Measurements from ENCODE around the gene SCAPER.
"Not testable (repeated sequence)": the region's sequence is repeated elsewhere in the genome, so short reads cannot be mapped to it uniquely, and the experiment has no call there.

The SCAPER gene

DNA sequence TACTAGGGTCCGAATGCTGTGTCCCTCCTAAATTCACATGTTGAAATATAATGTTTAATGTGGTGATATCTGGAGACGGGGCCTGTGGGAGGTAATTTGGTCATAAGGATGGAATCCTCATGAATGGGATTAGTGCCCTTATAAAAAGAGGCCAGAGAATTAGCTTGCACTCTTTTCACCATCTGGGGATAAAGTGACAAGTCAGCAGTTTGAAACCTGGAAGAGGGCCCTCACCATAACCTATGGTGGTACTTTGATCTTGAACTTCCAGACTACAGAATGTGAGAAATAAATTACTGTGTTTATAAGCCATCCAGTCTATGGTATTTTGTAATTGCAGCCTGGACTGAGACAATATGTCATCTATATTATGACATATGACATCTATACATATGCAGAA lies 436.4 kb downstream of the SCAPER start:
- no peak for DNase-seq

DNA sequence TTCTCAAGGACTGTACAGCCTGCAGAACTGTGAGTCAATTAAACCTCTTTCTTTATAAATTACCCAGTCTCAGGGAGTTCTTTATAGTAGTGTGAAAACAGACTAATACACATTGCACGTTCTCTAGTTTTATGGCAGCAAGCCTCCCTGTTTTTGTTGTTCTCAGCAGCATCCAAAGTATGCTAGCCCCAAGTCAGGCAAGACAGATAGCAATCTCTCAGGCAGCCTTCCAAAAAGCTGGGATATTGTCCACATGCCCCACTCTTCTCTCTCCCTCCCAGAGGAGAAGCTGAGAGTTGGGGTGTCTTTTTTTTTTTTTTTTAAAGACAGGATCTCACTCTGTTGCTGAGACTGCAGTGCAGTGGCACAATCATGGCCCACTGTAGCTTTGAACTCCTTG lies 438.0 kb downstream of the SCAPER start:
- no peak for DNase-seq

DNA sequence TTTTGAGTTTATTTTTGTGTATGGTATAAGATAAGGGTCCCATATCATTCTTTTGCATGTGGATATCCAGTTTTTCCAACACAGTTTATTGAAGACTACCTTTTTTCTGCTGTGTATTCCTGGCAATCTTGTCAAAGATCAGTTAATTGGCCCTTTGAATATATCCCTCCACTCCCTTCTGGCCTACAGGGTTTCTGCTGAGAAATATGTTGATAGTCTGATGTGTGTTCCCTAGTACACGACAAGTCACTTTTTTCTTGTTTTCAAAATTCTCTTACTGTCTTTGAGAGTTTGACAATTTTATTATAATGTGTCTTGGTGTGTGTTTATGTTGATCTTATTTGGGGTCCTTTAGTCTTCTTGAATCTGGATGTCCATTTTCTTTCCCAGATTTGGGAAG lies 439.4 kb downstream of the SCAPER start:
- DNase-seq: no peak

DNA sequence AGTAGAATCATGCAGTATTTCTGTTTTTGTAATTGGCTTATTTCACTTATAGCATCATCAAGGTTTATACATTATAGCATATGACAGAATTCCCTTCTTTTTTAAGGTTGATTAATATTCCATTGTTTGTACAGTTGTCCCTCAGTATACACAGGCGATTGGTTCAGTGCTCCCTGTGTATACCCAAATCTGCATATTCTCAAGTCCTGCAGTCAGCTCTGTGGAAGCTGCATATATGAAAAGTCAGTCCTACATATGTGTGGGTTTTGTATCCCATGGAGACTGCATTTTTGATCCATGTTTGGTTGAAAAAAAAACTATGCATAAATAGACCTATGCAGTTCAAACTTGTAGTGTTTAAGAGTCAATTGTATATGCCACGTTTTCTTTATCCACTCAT lies 440.9 kb downstream of the SCAPER start:
- DNase-seq: no peak

DNA sequence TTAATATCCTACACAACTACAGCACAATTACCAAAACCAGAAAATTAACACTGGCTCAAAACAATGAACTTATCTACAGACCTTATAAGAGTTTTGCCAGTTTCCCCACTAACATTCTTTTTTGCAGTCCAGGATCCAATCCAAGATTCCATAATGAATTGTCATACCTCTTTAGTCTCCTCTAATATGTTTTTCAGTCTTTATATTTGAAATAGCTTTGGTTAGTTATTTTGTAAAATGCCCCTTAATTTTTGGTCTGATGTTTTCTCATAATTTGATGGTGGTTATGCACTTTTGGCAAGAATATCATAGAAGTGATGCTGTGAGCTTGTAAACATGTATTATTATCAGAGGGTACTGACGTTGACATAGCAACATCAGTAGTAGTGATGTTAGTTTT lies 444.3 kb downstream of the SCAPER start:
- DNase-seq: no peak

DNA sequence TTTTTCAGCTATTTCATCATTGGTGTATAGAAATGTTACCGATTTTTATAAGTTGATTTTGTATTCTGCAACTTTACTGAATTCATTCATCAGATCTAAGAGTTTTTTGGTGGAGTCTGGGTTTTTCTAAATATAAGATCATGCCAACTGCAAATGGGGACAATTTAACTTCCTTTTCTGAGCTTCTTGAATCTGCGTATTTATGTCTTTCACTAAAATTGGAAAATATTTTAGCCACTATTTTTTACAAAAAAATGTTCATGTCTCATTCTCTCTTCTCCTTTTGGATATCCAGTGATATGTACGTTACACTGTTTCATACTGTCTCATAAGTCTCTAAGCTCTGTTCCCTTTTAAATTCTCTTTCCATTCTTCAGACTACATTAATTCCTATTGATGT lies 444.8 kb downstream of the SCAPER start:
- DNase-seq: no peak

DNA sequence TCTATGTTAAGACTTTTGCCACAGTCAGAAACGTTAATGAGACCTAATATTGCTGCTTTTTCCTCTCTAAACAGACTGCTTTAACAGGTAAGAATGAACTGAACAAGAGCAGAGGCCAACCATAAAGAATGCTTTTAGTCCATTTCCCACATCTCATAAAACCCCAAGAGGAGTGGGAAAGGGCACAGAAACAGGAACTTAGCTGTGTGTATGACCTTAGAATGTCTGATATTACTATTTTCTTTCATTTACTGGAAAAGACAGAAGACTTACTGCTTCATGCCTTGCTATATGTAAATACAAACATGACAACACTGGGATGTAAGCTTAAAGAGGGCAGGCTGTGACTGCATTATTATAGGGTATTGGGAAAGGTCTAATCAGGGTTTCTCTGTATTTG lies 453.6 kb downstream of the SCAPER start:
- DNase-seq: no peak

DNA sequence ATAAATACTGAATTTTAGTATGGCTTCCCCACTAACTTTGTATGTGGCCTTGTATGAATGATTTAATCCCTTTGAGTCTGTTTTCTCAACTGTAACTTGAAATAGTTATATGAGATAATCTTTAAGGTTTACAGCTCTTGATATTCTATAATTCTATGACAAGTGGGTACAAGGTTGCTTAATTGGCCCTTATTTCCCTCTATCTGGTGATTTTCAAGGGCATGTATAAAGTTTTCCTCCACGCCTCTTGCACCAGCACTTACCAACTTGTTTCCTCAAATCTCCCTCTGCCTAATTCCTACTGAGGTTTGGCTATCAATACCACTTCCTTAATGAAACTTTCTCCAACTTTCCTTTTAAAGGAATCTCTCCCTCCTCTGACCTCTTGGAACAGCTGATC lies 455.7 kb downstream of the SCAPER start:
- no peak for DNase-seq

DNA sequence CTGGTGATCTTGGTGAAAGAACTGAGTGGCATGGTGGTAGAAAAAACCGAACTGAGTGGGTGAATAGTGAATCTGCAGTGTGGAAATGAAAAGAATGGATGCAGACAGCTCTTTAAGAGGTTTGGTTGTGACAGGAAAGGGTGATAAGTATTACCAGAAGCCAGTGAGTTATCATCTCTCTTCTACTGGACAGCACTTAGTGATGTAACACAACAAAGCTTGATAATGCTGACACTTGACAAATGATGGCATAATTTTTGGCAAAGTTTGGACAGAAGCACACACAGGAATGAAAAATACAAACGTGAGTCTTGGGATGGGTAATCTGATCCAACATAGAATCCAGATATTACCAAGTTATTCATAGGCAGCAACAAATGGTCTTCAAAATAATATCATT lies 456.4 kb downstream of the SCAPER start:
- DNase-seq: no peak

DNA sequence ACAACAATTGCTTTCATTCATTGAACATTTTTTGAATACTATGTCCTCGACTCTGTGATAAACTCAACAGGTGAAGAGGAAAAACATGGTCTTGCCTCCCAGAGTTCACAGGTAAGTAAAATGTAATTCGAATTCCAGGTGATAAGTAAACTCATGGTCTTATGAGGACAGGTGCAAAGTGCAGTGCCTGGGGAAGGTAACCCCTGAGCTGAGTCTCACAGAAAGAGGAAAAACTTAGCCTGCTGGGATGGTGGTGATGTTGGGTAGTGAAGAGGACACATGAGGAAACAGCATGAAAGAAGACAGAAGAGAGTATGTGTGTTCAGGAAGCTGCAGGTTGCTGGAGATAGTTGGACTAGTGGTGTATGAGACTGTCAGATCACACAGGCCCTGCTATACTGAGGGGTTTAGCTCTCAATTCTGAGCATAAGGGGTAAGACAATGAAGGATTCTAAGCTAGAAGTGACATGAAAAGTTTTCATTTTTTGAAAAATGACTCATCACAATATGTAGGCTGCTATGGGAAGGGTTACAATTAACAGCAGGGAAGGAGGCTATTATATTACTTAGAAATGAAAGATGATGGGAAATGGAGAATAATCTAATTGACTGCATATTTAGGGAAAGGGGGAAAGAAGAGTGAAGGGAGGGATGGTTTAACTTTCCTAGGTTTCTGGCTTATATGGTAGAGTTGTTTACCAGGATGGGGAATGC lies 457.3 kb downstream of the SCAPER start:
- DNase-seq: no peak

DNA sequence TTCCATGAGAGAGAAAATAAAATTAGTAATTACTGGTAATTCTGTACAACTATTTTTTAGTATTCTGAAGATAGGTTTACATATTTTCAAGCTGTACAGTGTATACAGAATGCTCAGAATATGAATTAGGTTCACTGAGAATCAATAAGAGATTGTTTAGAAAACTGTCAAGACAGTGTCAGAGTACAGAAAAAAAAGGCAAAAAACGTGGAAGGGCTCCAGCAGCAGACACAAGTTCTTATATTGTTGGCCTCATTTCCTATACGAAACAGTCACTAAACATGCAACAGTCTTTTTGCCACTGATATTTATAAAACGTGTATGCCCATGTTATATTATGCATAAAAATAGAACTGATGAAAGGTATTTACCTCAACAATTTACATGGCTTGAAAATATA lies 464.7 kb downstream of the SCAPER start:
- no peak for DNase-seq

DNA sequence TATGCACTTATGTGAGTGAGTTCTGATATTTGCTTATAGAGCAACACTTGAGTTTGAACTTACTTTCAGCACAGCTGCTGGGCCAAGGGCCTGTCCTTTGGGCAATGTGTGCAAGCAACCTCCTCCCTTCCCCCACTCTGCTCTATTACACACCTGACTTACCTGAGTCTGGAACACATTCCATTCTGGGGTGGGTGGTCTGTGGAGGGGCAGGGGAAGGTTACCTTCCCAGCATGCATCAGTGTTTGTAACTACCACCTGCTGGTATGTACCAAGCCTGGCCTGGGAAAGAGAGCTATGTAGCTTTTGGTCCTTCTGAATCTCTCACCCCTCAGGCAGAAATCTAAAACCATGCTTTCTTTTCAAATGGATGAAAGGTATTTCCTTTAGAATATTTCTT lies 465.6 kb downstream of the SCAPER start:
- DNase-seq: no peak

DNA sequence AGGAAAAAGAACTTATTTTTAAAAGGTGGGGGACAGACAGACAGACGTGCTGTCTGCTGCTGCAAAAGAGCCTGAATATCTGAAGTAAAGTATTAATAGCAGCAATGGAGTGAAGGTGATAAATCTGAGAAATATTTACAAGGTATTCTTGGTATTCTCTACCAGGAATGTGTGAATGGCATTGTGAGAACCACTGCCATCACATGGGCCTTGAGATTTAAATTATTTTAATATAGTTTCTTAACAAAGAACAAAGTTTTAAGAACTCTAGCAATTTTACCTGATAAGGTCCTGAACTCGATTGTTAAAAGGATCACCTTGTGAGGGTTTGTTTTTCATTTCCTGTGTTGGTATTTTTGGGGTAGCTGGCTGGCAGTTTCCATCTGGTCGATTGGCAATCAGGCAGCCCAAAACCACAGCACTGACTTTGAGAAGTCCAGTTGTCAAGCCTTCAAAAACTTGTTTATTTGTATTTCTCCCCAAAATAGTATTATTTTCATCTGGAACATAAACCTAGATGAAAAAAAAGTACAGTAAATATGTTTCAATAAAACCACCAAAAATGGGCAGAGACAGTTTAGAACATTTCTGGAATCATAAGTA lies 471.2 kb downstream of the SCAPER start:
- DNase-seq: no peak

DNA sequence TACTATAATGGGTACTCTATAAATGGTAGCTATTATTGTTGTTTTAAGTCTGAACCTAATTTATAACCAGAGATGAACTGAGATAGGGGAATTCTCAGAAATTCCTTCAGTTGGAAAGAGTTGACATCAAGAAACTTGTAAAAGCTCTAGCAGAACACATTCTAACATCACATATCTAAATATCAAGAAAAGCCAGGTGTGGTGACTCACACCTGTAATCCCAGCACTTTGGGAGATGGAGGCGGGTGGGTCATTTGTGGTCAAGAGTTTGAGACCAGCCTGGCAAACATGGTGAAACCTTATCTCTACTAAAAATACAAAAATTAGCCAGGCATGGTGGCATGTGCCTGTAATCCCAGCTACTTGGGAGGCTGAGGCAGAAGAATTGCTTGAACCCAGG lies 472.1 kb downstream of the SCAPER start:
- DNase-seq: not testable (repeated sequence)

DNA sequence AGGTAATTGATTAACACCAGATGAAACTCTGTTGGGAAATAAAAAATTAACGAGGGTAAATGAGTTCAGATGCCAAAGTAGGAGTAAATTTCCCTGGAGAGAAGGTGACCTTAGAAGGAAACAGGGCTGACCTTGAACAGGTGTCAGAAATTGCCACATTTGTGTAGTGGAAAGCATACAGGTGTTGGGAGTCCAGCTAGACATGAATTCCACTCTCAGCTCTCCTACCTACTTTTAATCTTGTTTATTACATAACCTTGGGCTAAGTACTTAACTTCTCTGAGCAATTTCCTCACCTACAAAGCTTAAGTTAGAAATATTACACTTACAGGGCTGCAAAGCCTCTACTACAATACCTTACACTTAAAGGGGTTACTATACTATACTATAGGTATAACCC lies 472.5 kb downstream of the SCAPER start:
- no peak for DNase-seq

DNA sequence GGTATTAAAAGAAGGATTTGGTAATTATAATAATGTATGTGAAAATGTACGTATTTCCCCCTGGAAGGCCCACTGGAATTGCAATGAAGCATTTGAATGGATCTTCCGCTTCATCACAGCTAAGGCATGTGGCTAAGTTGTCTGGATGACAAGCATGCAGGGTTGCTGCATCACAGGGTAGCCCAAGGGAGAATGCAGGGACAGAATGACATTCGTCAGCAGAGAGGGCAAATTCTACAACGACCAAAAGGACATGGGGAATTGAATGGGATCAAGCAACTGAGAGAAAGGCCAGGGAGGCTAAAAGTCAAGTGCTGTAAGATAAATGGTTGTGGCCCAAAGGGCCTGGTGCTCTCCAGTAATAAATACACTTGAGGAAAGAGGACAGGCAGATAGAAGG lies 473.2 kb downstream of the SCAPER start:
- DNase-seq: no peak

DNA sequence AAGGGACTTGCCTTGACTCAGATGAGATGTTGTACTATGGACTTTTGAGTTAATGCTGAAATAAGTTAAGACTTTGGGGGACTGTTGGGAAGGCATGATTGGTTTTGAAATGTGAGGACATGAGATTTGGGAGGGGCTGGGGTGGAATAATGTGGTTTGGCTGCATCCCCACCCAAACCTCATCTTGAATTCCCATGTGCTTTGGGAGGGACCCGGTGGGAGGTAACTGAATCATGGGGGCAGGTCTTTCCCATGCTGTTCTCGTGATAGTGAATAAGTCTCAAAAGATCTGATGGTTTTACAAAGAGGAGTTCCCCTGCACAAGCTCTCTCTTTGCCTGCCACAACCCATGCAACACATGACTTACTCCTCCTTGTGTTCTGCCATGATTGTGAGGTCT lies 474.4 kb downstream of the SCAPER start:
- DNase-seq: not testable (repeated sequence)

DNA sequence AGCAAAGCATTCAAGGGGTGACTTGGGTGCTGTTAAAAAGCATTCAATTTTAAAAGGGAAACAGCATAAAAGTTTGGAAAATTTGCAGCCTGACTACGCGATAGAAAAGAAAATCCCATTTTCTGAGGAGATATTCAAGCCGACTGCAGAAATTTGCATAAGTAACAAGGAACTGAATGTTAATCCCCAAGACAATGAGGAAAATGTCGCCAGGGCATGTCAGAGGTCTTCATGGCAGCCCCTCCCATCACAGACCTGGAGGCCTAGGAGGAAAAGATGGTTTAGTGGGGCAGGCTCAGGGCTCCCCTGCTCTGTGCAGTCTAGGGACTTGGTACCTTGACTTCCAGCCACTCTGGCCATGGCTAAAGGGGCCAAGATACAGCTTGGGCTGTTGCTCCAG lies 475.5 kb downstream of the SCAPER start:
- DNase-seq: no peak

DNA sequence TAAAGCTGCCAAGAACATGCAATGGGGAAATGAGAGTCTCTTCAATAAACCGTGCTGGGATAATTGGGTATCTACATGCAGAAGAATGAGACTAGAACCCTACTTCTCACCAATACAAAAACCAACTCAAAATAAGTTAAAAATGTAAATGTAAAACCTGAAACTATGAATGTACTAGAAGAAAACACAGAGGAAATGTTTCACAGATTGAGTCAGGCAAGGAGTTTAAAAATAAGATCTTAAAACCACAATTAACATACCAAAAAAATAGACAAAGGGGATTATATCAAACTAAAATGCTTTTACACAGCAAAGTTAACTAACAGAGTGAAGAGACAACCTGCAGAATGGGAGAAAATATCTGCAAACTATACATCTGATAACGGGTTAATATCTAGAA lies 478.2 kb downstream of the SCAPER start:
- no peak for DNase-seq

DNA sequence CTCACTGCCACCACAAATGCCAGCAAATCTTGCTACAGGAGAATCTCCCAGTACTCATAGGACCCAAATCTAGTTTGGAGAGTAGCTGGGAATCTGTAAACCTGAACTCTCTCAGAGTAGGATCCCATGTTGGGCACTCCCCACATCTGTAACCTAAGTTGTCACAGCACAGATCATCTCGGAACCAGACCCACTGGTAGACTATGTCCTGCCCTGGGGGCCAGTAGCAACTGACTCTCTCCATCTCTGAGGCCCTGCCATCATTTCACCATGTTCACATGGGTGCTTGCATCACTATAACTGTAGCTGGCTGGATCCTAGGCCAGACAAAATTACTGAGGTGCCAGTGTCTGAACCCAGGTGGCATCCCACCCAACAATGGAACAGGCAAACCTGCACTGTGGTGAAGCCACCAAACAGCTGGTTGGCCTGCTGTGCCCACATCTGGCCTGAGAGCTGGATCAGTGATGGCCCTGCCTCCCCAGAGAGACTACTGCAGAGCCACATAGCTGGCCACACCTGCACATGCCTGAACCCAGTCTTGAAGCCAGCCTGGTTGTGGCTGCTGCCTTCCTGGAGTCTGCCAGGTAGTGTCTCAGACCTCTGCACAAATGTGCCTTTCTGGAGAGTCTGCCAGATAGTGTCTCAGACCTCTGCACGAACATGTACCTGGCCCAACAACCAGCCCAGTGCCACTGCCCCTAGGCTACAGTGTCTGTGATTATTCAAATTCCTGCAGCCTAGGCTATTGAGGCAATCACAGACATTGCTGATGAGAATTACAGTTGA lies 486.6 kb downstream of the SCAPER start:
- no peak for DNase-seq

DNA sequence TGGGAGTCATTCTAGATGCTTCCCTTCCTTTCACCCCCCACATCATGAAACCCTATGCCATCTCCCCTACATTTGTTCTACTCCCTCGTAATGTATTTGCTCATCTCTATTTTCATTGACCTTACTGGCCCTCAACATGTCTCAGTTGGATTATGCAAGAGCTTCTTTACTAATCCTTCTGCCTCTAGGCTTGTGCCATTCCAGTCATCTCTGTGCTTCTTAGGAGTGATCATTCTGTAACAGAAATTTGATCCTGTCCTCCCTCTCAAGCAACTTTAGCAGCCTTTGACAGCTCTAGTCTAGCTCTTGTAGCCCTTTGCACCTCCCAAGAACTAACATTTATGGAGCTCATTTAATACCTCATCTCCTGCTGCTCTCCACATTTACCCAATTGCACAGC lies 503.9 kb downstream of the SCAPER start:
- DNase-seq: no peak

DNA sequence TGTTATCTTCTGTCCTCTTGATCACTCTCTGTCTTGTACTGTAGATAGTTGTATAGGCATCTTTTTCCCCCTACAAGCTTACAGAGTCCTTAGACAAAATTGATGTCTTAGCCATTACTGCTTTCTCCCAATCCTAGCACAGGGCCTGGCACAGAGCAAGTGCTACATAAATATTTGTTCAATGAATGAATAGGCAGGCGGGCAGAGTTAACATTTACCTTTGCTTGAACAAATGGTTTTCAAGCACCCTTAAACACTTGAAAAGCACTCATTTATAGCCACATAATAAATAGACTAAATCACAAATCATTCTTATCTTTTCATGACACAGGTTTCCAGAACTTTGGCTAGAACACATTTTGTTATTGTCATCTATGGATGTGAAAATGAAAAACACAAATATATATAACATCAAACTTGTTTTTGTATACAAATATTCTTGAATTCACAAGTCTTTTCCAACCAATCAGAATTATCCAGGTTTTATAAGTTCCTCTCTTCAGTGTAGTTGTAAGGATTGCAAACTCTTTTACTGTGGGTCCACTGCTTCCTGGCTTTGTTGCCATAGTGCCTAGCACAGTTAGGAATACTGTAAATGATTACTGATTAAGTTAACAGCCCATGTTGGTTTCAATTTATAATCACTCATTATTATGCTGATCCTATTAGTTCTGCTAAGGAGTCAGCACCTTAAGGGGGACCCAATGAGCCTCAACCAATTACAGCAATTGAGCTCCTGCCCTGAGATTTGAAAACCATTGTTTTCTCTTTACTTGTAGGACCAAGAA lies 506.6 kb downstream of the SCAPER start:
- no peak for DNase-seq

DNA sequence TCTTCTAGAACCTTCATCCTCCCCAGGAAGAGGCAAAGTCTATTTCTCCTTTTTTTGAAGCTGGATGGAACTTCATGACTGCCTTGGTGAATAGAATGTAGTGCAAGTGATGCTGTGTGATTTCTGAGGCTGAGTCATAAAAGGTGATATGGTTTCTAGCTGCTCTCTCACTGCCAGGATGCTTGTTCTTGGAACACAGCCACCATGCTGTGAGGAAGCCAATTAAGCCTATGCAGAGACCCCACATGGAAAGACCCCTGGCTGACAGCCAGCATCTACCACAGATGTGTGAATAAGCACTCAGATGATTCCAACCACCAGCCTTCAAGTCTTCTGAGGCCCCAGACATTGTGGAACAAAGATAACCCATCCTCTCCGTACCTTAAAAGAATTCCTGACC lies 511.5 kb downstream of the SCAPER start:
- no peak for DNase-seq

DNA sequence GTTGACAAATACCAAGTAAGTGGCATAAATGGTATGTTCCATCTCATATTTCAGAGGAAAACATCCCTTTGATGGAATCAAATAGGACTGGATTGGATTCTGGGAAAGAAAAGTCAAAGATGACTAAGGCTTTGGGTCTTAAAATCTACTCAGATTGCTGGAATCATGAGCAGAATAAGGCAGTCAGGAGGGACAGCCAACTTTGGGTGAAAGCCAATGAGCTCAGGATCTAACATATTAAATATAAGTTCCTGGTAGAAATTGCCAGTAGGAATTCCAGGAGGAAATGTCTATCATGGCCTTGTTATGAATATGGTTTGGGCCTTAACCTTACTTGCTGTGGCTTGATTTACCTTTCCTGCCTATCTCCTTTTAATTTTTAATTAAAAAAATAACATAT lies 513.3 kb downstream of the SCAPER start:
- DNase-seq: no peak

All from stimulated activated CD4-positive, alpha-beta T cell treated with anti-CD3 and anti-CD28 coated beads, Interleukin-1b, Interleukin-23, amount 100 ng/mL, for 48 hours (primary cell).